HG03571 (cell line): ENCODE measurements around the gene TTC39A.
"Not testable (repeated sequence)": the region's sequence is repeated elsewhere in the genome, so short reads cannot be mapped to it uniquely, and the experiment has no call there.

Source experiments
- ATAC-seq: cut with Tn5 transposase; IDR thresholded peaks from one replicate; pipeline ENCODE4 v1.9.1; 2021; ENCODE audit not compliant: unreplicated experiment

The TTC39A gene

GRCh38 chr1:51268634-51269033, 61.7 kb downstream of the TTC39A start:
- ATAC-seq: no peak

GRCh38 chr1:51266791-51267190, 63.6 kb downstream of the TTC39A start:
- no peak for ATAC-seq

DNA sequence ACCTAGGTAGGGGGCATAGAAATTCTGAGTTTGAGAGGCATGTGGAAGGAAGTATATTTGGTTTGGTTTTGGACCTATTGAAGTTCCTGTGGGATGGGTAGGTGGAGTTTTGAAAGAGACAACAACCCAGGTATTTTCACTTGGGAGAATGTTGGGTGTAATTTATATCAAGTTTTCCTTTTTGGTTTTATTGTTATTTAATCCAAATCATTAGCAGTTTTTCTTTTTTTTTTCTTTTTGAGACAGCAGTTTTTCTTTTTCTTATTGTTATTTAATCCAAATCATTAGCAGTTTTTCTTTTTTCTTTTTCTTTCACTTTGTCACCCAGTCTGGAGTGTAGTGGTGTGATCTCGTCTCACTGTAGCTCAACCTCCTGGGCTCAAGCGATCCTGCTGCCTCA, 64.2 kb downstream of the TTC39A start:
- no peak for ATAC-seq

GRCh38 chr1:51265618-51266017, 64.7 kb downstream of the TTC39A start:
- ATAC-seq: no peak

DNA sequence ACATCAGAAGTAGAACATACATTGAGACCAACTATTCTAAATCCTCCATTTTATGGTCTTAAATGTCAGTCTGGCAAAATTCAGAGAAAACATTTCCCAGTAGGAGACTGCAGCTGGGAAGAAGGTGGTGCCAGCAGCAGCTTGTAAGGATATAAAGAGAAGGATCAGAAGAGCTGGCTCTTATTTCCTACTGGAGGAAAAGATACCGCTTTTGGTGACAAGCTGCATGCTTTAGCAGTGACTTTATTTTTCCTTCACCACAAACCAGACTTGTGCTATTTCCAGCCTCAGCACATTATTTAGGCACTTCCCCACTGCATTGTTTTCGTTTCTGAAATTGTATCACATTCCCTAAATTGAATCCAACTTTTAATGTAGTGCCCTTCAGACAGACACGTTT, 65.9 kb downstream of the TTC39A start:
- no peak for ATAC-seq

DNA sequence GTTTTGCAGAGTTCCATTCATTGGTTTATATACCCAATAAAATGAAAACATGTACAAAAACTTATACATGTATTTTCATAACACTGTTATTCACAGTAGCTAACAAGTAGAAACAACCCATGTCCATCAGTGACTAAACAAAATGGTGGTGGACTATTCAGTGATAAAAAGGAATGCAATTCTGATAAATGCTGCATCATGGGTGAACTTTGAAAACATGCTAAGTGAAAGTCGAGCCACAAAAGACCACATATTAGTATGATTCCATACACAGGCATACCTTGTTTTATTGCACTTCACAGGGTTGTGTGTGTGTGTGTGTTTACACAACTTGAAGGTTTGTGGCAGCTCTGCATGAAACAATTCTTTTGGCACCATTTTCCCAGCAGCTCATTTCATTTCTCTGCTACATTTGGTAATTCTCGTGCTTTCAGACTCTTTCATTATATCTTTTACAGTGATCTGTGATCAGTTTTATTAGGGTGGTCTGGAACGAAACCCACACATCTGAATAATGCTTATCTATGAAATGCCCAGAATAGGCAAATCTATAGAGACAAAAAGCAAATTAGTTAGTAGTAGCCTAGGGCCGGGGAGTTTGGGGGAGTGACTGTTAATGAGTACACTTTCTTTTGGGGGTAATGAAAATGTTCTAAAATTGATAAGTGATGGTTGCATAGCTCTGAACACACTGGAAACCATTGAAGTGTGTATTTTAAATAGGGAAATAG, 67.0 kb downstream of the TTC39A start:
- no peak for ATAC-seq

DNA sequence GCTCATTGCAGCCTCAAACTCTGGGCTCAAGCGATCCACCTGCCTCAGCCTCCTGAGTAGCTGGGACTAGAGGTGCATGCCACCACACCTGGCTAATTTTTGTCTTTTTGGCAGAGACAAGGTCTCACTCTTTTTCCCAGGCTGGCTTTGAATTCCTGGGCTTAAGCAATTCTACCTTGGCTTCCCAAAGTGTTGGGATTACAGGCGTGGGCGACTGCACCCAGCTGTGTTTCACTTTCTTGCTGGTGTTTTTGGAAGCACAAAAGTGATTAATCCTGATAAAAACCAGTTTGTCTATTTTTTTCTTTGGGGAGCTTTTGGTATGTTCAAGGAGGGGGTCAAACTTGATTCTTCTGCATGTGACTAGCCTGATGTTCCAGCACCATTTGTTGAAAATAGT, 75.0 kb downstream of the TTC39A start:
- ATAC-seq: no peak

DNA sequence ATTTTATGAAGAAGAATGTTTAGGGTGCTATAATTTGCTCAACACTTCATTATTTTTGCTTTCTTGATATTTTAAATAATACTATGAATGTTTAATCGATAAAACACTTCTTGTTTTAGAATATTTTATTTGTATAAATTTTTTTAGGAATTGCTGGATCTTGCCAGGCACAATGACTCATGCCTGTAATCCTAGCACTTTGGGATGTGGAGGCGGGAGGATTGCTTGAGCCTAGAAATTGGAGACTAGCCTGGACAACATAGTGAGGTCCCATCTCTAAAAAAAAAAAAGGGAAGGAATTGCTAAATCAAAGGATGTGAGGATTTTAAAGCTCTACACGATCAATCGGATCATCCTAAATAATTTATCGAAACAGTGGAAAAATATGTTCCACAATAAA, 76.7 kb downstream of the TTC39A start:
- no peak for ATAC-seq

- no peak for ATAC-seq
Measured at GRCh38 chr1:51252366-51252765, 78.0 kb downstream of the TTC39A start.

DNA sequence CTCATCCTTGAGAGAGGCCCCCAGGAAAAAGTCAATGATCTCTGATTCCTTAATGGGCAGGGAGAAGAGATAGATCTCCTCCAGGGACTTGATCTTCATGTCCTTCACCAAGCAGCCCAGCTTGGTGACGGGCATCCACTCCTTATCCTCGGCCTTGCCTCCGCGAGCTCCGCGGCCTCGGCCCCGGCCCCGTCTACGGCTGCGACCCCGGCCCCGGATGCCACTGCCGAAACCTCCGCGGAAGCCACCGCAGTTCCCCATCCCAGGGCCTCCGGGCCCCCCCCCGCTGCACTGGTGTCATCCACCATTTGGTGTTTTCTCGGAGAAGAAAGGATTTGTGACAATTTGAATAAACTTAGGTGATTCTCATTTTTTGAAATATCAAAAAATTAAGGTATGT, 79.2 kb downstream of the TTC39A start:
- ATAC-seq: not testable (repeated sequence)

- not testable (repeated sequence) for ATAC-seq
Measured at GRCh38 chr1:51250729-51251128, 79.6 kb downstream of the TTC39A start.

DNA sequence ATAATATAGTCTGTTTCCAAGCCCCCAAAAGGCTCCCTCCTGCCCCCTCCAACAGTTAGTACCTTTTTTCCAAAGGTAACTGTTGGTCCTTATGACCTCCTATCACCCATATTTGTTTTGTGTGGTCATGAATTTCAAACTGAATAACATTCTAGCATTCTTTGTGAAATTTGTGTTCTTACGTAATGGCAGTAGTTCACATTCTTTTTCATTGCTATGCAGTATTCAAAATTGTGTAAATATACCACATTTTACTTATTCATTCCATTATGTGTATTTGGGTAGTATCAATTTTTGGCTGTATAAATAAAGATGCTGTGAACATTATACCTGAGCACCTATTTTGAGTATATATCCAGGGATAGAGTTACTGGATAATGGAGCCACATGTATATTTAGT, 80.9 kb downstream of the TTC39A start:
- ATAC-seq: no peak

DNA sequence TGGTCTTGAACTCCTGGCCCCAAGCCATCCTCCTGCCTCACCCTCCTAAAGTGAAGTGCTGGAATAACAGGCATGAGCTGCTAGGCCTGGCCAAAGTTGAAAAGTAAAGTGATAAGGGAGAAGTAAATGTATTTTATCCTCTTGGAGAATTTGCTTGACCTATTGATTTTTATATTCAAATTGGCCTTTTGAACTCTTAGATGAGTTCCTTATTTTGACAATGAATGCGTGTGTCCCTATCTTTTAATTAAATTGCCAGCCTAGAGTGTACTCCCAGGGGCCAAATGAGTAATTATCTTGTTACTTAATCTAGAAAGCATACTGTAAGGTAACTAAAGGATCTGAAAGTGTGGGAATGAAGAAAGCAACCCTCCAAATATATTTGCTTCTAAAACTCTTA, 82.9 kb downstream of the TTC39A start:
- no peak for ATAC-seq

- ATAC-seq: peak; percentile 78
Measured at GRCh38 chr1:51247022-51247421, 83.3 kb downstream of the TTC39A start.

DNA sequence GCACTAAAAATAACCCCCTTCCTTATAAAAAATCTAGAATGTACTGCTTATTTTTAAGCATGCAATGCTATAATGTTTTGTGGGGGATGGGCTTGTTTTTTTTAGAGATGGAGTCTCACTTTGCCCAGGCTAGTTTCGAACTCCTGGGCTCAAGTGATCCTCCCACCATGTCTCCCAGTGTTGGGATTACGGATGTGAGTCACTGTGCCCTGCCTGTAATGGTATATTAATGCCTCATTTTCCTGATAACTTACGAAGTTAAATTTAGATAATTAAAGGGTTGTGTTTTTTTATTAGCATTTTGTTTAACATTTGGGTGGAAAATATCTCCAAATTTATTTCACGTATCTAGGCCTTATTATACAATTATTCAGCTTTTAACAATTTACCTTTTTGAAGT, 87.8 kb downstream of the TTC39A start:
- no peak for ATAC-seq

DNA sequence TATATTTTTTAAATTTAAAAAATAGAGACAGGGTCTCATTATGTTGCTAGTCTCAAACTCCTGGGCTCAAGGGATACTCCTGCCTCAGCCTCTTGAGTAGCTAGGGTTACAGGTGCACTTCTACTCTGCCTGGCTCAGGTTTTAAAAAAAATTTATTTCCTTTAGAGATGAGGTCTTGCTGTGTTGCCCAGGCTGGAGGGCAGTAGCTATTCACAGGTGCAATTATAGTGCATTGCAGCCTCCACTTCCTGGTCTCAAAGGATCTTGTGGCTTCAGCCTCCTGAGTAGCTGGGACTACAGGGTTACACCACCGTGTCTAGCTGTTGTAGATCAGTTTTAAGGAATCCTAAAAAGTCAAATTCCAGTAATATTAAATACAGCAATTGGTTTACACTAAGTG, 89.2 kb downstream of the TTC39A start:
- ATAC-seq: no peak

GRCh38 chr1:51240084-51240483, 90.3 kb downstream of the TTC39A start:
- no peak for ATAC-seq

DNA sequence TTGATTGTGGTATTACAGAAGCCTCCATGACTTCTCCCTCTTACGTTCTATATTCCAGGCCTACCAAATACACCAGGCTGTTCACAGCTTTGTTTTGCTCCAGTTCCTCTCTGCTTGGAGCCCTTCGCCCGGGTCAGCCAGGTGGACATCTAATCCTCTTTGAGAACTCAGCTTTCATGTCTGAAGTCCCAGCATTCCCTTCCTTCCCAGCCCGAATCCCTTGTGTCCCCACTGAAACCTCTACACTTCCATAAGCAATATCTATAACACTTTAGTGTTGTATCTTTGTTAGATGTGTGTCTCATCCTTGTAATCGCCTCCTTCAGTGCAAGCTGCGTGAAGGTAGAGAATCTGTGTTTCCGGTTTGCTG, 92.3 kb downstream of the TTC39A start:
- ATAC-seq: no peak

GRCh38 chr1:51237351-51238033, 92.9 kb downstream of the TTC39A start:
- no peak for ATAC-seq
